GM20431 (cell line): ENCODE data around the gene PCSK1.

Experiments used
- in situ Hi-C: fragments of 300-500 bp; cut with MseI, MboI; formaldehyde crosslinking; loops from one replicate; pipeline ENCODE4 v1.15.0; 2020; ENCODE audit warnings: low sequenced_read_pairs; ENCODE audit not compliant: unreplicated experiment

PCSK1 gene

DNA sequence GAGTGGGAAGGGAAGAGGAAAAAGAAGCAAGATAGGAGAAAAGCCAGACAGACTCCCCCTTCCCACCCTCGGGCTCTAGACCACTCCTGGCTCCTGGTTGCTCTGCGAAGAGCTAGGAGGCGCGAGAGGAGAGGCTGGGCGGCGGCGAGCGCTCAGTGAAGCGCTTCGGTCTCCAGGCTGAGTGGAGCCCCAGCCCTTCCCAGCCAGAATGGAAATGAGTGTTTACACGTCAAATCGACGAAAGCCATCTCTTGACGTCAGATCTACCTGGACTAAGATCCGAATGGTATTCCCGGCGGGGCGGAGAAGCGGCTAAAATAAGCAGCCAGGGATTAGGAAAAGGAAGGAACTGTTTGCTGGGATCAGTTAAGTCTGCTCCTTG is at the start of gene PCSK1:
PCSK1 (minus strand) TSS at position 183 of the 382 bp plus-strand sequence. CDS start 206 bp downstream, outside the sequence.
- in situ Hi-C loops, result loop anchor here (25.0 kb wide), 1 partner anchor 571 kb away; no protein-coding TSS in a partner anchor

DNA sequence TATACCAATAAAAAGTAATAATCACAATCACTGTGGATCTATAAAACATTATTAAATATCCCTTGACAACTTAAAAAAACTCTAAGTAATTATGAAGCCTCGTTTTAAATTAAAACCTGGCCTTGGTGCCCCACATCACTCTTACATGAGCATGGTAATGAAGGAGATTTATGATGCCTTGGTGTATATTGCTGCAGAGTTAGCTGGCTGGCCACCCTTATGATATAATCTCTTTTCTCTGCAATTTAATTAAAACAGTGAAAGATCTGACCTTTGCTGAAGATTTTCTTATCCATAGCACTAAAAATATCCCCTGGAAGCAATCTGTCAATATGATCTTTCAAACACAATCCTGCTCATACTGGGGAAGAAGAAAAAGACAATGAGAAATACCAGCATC is 48.8 kb upstream of the PCSK1 start:
- in situ Hi-C loops, result no loop called here

DNA sequence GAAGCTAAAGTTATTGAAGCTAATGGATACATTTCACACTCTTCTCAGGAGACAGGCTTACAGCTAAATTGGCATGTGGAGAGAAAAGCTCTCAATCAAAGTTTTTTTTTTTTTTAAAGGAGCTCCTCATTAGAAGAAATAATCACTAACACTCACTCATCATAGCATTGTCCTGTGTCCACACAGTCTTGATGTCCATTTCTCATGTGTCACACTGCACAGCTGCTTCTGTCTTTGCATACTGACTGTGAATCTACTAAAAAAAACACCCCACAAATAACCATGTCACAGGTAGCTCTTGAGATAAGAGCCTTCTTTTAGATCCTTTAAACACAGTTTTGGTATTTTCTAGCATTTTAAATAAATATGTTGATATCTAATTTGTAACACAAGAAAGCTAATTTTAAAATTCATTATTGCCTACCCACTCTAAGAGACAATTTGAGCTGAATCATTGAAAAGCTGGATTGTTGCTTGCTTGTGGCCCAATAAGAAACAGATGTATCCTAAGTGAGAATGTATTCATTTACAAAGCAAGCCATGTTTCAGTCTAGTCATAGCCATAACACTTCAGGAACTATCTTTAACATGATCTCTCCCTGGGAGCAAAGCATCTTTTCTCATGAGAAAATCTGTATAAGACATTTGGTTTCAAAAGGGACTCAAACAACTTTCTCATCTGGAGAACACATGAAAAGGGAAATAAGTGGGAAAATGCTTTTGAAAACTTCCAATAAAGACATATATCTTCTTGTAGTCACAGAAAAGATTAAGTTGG is 48.1 kb upstream of the PCSK1 start:
- in situ Hi-C loops, result no loop called here

DNA sequence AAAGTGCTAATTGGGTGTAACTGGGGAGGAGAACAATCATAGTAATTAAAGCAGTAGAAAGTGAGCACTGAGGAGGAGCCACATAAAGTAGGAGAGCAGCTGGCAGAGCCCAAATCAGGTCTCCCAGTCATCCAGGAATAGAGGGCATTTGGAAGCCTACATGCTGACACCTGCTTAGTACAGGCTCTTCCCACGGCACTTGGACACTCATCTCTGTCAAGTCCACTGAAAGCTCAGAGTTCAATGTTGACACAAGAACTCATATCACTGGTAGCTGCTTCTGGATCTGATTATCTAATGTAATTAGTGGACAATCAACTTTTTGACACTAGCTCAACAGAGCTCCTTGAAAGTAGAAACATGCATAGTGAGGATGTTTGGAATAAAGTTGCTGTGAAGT is 45.9 kb upstream of the PCSK1 start:
- in situ Hi-C loops, result no loop called here

DNA sequence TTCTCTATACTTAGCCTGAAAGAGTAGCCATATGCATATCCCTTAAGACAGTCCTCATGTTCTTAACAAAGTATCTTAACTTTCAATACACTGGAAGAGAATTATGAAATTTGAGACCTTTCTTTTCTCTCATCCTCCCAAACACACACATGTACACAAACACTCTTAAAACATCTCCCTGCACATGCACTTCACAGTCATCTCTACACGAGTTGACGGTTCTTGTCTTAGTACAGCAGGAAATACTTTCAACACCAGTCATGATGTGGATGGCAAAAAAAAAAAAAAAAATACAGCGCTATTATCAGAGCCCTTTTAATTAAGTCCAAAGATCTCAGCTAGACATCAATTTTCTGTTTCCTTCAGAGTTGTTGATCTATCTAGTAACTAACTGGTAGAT is 43.6 kb upstream of the PCSK1 start:
- in situ Hi-C loops, result no loop called here

DNA sequence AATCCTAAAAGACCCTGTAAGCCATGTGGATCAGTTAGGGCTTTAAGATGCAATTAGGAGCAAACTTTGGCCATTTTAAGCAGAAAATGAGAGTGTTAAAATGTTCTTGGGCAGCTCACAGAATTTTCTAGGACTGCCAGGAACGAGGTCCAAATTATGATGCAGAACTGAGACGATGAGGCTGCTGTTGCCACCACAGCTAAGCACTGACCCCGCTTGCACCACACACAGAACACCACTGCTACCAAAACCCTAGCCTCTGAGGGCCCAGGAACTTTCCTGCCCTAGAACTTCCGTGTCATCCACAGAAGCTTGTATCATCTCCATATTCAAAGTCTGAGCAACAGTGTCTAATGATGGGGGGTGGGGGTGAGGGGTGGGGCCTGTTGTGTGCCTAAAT is 41.0 kb upstream of the PCSK1 start:
- in situ Hi-C loops, result no loop called here

DNA sequence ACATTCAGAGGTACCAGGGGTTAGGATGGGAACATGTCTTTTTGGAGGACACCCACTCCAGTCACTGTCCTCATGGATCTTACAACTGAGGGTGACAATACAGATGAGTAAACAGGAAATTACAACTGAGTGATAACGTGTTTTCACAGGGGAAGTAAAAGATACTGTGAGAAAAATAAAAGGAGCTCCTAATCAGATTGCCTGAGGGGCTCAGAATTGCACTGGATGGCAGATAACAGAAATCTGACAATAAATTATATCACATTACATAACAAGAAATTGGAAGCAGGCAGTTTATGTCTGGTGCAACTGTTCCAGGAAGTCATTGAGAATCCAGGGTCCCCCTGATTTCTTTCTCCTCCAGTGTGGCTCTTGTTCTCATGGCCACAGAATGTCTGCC is 40.1 kb upstream of the PCSK1 start:
- in situ Hi-C loops, result no loop called here

DNA sequence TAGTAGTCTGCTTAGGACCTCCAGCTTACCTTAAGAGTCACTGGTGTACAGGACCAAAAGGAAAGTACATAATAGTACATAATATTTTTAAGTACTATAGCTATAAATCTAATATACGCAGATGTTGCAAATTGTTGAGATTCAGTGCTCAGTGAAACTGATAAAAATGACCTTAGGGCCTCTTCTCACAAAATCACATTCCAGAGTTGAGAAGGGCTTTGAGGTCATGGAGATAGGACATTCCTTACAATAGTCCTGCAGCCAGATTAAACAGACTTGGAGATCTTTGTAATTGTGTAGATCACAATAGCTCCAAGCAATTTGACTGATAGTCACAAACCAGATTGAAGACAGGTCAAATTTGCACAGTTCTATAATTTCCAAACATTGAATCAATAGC is 37.7 kb upstream of the PCSK1 start:
- in situ Hi-C loops, result no loop called here

DNA sequence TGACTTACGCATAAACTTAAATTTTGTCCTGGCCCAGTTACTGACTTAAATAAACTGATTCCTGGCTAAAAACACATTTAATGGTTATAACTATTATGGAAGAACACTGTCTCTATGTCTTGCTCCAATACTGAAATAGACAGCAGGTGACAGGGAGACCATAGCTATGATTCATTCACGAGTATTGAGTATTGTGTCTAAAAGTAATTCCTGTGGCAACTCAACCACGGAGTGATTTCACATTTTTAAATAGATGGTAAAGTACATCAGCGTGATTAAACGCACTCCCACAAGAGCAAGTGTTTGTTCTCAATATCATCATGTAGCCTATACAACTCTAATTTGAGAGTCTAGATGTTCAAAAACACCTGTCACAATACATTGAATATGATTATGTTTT is 35.9 kb upstream of the PCSK1 start:
- in situ Hi-C loops, result no loop called here

DNA sequence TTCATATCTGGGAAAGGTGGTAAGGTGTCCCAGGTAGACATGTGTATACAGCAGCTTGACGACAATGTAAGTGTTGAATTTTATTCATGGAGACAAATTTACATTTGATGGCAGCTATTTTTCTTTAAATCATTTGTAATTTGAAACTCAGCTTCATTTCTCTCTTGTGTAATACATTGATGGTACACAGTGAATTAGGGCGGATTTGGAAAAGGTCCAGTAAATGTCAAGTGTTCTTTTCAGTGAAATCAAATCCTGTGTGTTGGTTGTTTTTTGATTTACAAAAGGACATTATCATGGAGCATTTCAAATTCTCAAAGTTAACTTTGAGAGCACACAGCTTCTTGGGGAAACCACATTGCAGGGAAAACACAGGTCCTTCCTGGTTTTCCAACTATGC is 30.0 kb upstream of the PCSK1 start:
- in situ Hi-C loops, result no loop called here

DNA sequence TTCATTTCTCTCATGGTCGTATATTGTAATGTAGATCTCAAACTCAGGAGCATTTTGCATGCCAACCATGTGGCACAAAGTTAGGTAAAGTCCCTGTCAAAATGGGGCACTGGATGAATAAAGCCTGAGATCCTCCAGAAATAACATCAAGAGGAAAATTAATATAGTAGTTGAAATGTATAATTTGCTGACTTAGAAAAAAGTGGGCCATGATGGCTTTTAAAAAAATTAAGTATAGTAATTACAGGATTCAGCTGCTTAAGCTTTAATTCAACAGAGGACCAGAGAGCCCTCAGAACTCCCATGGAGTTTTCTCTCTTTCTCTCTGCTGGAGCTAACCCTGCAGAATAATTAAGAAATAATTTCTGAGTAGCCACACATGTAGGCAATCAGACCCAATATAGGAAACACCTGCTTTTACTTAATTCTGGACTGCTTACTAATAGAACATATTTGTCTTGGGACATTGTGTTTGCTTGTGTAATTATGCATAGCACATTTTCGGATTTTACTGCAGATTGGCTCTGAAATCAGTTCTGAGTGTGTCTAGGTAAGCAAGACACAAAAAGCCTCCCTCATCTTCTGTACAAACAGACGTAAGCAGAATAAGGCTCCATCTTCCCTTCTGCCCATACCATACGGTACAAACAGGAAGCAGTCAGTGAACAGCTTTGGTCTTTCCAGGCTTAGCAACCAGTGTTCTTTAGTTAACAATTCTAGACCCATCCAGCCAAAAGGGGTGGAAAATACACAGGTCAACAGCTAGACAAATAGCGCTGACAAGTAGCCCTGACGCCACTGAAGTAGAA is 26.5 kb upstream of the PCSK1 start:
- in situ Hi-C loops, result no loop called here

DNA sequence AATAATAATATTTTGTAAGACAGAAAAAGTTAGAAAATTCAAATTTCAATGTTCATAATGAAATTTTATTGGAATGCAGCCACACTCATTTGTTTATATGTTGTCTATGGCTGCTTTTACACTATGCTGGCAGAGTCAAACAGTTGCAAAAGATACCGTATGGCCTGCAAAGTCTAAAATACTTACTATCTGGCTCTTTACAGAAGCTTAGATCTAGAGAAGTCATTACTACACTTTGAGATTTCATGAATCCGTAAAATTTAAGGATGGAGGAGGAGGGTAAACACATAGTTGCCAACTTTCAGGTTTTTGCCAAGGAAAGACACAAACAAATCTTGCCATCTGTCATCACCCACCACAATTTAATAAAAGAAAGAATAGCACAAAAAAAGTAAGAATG is 25.1 kb upstream of the PCSK1 start:
- in situ Hi-C loops, result no loop called here

DNA sequence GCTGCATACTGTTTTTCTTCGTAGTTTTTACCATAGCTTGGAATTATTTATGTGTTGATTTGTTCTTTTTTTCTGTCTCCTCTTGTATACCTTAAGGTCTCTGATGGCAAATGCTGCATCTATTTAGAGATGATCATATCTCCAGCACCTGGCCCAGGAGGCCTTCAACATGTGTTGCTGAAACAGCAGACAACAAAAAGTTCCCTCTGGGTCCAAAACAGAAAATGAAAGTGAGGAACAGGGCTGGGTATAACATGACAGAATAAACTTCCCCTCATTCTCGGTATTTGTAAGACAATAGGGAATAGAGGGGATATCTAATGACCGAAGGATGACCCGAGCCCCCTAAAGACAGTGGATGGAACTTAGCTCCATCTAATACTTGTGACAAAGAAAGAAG is 22.7 kb upstream of the PCSK1 start:
- in situ Hi-C loops, result no loop called here

DNA sequence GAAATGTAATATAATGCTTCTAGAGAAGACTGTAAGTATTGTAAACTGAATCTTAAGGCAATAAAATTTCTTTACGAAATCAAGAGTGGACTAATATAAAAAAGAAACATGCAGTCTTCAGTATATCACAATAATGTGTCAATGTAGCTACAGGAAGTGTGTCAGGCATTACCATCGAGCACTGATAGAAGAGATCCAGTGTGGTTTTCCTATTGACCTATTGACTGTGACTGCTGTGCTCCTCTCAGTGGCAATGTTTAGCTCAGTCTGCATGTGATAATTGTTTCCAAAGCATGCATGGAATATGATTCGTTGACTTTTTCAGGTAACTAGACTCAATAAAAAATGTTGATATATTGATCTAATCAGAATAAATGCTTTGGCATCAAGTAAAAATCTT is 20.3 kb upstream of the PCSK1 start:
- in situ Hi-C loops, result no loop called here

DNA sequence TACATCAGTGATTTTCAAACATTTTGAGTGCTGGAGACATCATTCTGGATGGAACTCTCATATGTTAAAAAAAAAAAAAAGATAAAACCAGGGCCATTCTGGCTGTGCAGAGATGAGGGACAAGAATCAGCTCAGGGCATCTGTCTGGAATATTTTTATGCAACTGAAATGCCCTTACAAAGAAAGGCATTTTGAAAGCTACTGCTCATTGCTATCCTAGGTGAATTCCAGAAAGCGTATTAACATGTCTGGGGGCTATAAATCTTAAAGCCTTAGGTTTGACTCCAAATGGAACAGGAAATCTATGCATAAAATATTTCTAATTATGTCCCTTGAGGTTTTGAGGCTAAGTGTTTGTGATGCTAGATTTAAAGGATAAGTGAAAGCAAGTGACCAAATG is 14.9 kb upstream of the PCSK1 start:
- in situ Hi-C loops, result loop anchor here (25.0 kb wide), 1 partner anchor 586 kb away; no protein-coding TSS in a partner anchor

DNA sequence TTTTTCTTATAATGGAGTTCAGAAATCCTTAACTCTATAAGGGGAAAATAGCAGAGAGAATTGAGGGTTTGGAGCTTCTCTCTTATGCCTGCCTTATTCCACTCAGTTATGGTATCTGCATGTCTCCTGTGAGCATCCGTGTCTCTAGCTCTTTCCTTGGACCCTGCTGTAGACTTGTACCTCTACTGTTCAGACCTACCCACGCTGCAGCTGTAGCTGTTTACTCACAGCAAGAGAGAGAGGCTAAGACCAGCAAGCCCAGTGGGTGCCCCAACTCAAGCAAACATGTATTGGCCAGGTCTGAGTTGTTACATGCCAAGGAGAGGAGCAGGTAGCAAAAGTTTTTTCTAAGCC is 7.1 kb upstream of the PCSK1 start:
- in situ Hi-C loops, result loop anchor here (25.0 kb wide), 1 partner anchor 578 kb away; no protein-coding TSS in a partner anchor

DNA sequence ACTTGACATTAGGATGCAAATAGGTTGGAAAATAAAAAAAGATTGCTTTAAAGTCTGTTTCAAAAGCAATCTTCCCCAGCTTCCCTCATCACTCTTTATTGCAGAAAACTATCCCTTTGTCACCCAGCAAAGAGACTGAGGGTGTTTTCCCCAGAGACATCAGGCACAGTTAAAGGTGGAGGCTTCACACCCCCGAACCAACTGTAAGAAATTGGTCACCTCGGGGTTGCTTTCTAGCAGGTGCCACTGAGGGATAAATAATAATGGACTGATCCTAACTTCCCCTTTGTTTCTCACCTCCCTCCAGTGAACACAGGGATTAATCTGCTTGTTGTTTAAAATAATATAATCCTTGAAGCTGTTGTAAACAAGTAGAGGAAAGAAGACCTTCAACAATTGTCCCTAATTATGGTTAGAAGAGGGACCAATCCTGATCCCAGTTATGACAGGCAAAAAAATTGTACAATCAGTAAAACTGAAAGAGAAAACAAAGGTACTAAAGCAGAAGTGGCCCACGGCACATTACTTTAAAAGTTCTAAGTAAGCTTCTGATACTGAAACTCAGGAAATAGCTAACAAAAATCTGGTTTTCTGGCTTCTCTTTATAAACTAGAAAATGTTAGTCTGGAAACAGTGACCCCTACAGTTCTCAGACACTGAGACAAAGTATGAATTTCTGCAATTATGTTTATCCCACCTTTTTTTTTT is 6.6 kb upstream of the PCSK1 start:
- in situ Hi-C loops, result loop anchor here (25.0 kb wide), 1 partner anchor 577 kb away; no protein-coding TSS in a partner anchor

DNA sequence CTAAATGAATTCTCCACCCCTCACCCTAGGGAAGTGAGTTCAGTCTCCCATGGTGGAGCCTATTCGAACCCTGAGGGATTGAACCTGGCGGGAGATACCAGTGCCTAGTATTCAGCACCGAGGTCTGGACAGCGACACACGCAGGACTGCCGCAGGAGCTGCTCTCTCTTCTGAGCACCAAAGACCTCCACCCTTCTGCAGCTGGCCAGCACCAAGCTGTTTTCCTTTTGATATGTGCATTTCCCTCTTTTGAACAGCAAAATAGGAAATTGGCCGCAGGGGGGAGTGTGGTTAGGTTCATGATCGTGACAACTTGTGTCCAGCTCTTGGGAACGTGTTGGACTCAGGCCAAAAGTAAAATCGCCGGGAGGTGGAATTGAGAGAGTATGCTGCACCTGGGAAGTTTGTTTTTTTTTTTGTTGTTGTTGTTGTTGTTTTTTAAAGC is 1.2 kb upstream of the PCSK1 start:
- in situ Hi-C loops, result loop anchor here (25.0 kb wide), 1 partner anchor 572 kb away; no protein-coding TSS in a partner anchor

DNA sequence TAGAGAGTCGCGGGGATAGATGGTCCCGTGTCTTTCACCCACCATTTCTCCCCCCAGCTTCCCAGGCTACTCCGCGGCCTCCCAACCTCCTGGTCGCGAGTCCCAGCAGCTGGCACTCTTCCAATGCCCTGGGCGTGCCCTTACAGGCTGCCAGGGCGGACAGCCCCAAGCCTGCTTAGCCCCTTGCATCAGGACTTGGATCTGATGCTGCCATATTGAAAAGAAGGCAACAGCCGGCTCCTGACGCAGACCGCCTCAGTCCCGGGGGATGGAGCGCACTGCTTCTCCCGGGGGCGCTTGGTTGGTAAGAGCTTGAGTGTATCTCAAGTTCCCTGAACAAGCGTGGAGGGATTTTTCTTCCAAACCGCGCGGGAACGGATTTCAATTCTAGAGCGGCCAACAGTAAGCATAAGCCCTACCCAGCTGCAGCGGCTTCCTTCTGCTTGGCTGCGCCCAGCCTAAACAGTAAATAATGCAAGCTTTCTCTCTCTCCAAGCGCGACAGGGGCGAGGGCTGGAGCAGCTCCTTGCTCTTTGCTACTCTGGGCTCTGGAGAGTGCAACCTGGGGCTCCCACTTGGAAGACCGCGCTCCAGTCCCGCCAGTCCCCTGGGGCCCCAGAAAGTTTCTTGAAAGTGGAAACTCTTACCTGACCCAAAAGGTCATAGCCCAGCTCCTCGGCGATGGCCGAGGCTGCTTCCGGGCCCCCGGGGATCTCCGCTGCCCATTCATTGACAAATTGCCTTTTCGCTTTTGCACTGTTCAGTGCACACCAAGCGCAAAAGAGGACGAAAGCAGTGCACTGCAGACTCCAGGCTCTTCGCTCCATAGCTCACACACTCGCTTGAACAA is 607 bp downstream of the PCSK1 start:
- in situ Hi-C loops, result loop anchor here (25.0 kb wide), 1 partner anchor 570 kb away; no protein-coding TSS in a partner anchor
